ENCODE results near the gene GNPDA1. TPM values are rescaled to one million over a fixed set of nuclear protein-coding genes. Genes with fewer than 3 reads are reported as not detected.

Gene GNPDA1
- total and polyA plus RNA-seq, 10 of the 15 experiments (the other 5 are each of a cell fraction or from before 2014, with no cell fraction given): 1.0 to 11.9 (median 3.9) TPM

GRCh38 chr5:142015781-142016533 lies 3.1 kb upstream of the GNPDA1 start (continued):
- no peak for TF ChIP-seq IRF5 (IDR thresholded peaks at IDR 0.05; ENCODE audit: borderline replicate concordance)
- TF ChIP-seq TCF12 (IDR thresholded peaks at IDR 0.05; ENCODE audit: low read depth, low read length): no peak
- TF ChIP-seq KDM1A (IDR thresholded peaks at IDR 0.05; ENCODE audit: borderline replicate concordance): no peak
- no peak for TF ChIP-seq E2F8 (IDR thresholded peaks at IDR 0.05; ENCODE audit: low read depth, partially characterized antibody)
- no peak for TF ChIP-seq RELA (IDR thresholded peaks at IDR 0.05; ENCODE audit: borderline replicate concordance, partially characterized antibody)
- TF ChIP-seq BCL11A (IDR thresholded peaks at IDR 0.05; ENCODE audit: low read depth, low read length): no peak
- no peak for TF ChIP-seq HDAC6 (IDR thresholded peaks at IDR 0.05; ENCODE audit: unreplicated experiment)
- TF ChIP-seq BCLAF1 (IDR thresholded peaks at IDR 0.05): no peak
- no peak for TF ChIP-seq IKZF1 (conservative IDR thresholded peaks at IDR 0.05)
- TF ChIP-seq HCFC1 (IDR thresholded peaks at IDR 0.05; ENCODE audit: low read length): no peak
- TF ChIP-seq ZBTB4 (CRISPR knock-in tag; IDR thresholded peaks at IDR 0.05): no peak
- TF ChIP-seq ZNF207 (IDR thresholded peaks at IDR 0.05; ENCODE audit: borderline replicate concordance): no peak
- no peak for TF ChIP-seq SUPT20H (IDR thresholded peaks at IDR 0.05; ENCODE audit: borderline replicate concordance, control insufficient read depth, low read depth, low read length)
- TF ChIP-seq ATF3 (IDR thresholded peaks at IDR 0.05; ENCODE audit: borderline replicate concordance, extremely low read depth, low read depth, low read length): no peak
- TF ChIP-seq DPF2 (IDR thresholded peaks at IDR 0.05): no peak
- no peak for TF ChIP-seq ZNF274 (IDR thresholded peaks at IDR 0.05; ENCODE audit: insufficient read depth, insufficient read length)
- no peak for TF ChIP-seq GABPA (IDR thresholded peaks at IDR 0.05; ENCODE audit: low read depth)
- no peak for TF ChIP-seq NR2C2 (IDR thresholded peaks at IDR 0.05; ENCODE audit: borderline replicate concordance, control insufficient read depth, insufficient read length, low read depth)
- TF ChIP-seq TBL1XR1 (IDR thresholded peaks at IDR 0.05; ENCODE audit: low read depth, low read length): no peak

Data from GM12878 (cell line).